GM18870 (cell line): ENCODE measurements around the gene AP3S2.

Source experiments
- ATAC-seq: cut with Tn5 transposase; IDR thresholded peaks from one replicate; pipeline ENCODE4 v1.9.1; 2021; ENCODE audit warnings: moderate library complexity; ENCODE audit not compliant: unreplicated experiment

AP3S2 gene

GRCh38 chr15:89818287-89818686, 75.5 kb downstream of the AP3S2 start:
- no peak for ATAC-seq

GRCh38 chr15:89817701-89818280, 76.0 kb downstream of the AP3S2 start:
- ATAC-seq, result no peak

- no peak for ATAC-seq
Observed at GRCh38 chr15:89815769-89816168, 78.0 kb downstream of the AP3S2 start.

GRCh38 chr15:89814112-89814742, 79.6 kb downstream of the AP3S2 start:
- ATAC-seq, result no peak

GRCh38 chr15:89813381-89814111, 80.2 kb downstream of the AP3S2 start:
- ATAC-seq, result no peak

- ATAC-seq, result no peak
Observed at GRCh38 chr15:89812847-89813320, 80.9 kb downstream of the AP3S2 start.

- no peak for ATAC-seq
Observed at GRCh38 chr15:89812011-89812846, 81.6 kb downstream of the AP3S2 start.

- ATAC-seq, result no peak
Observed at GRCh38 chr15:89810837-89811236, 83.0 kb downstream of the AP3S2 start.

GRCh38 chr15:89809787-89810148, 84.0 kb downstream of the AP3S2 start:
- no peak for ATAC-seq

GRCh38 chr15:89809093-89809786, 84.6 kb downstream of the AP3S2 start:
- no peak for ATAC-seq

- ATAC-seq, result no peak
Observed at GRCh38 chr15:89808160-89808870, 85.5 kb downstream of the AP3S2 start.

GRCh38 chr15:89807689-89808088, 86.1 kb downstream of the AP3S2 start:
- ATAC-seq, result no peak

- ATAC-seq, result no peak
Observed at GRCh38 chr15:89806559-89807550, 86.9 kb downstream of the AP3S2 start.

GRCh38 chr15:89806210-89806558, 87.6 kb downstream of the AP3S2 start:
- ATAC-seq, result no peak

- no peak for ATAC-seq
Observed at GRCh38 chr15:89805241-89806209, 88.3 kb downstream of the AP3S2 start.

- ATAC-seq, result no peak
Observed at GRCh38 chr15:89803941-89804800, 89.6 kb downstream of the AP3S2 start.
